ENCODE data around the gene CRB3. TPM values are rescaled to one million over a fixed set of nuclear protein-coding genes. Genes with fewer than 3 reads are reported as not detected.

CRB3 gene
- total and polyA plus RNA-seq, 9 of the 15 experiments (the other 6 are each of a cell fraction or from before 2014, with no cell fraction given), result 0.49 TPM; not detected in 8

DNA sequence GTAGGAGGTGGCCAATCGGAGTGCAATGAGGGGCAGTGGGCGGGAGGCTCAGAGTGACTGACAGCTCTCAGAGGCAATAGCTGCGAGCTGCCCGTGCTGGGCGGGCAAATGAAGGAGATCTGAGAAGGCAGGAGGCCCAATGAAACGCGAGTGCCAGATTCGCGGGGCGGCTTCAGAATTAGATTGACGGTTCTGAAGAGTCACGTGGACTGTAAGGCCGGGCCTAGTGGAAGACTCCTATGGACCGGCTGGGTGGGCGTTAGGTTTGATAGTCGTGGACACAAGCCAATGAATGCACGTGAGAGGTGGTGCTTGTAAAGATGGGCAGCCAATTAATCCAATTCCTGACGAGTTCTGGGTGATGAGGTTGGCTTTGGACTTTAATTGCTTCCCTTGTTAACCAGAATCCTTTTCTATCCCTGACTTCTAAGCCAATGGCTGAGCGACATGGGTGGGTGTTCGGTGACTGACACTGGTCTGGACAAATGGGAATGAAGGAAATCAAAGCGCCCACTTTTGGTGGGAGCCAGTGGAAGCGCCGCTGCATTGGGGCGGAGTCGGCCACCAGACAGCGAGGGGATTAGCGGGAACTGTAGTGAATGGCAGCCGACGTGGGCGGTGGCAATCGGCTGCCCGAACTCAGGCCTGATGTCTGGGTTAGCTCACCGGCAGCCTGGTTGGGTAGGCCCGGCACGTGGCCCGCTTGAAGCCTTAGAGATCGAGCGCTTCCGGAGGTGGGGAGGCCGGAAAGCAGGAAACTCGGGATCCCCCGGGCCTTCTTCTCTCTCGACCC, 38.9 kb upstream of the CRB3 start (continued):
- TF ChIP-seq CTCFL (IDR thresholded peaks at IDR 0.05; ENCODE audit: borderline replicate concordance, insufficient read depth, low read depth, low read length, poor library complexity, severe bottlenecking) (no peak), TARDBP (IDR thresholded peaks at IDR 0.05) (no peak), SMAD4 (CRISPR knock-in tag; conservative IDR thresholded peaks at IDR 0.05) (peak; percentile 97), ZFP91 (CRISPR knock-in tag; IDR thresholded peaks at IDR 0.05) (no peak), EZH2 (IDR thresholded peaks at IDR 0.05; ENCODE audit: borderline replicate concordance, low read depth, low read length) (no peak), NR4A1 (CRISPR knock-in tag; IDR thresholded peaks at IDR 0.05) (peak; percentile 63; the same call in 1 of the 2 replicates), NR4A1 (tag; IDR thresholded peaks at IDR 0.05) (no peak), TCF3 (CRISPR knock-in tag; IDR thresholded peaks at IDR 0.05) (no peak; the same call in none of the 2 replicates), STAT5A (IDR thresholded peaks at IDR 0.05; ENCODE audit: borderline replicate concordance, low read length) (no peak), XRCC3 (IDR thresholded peaks at IDR 0.05) (no peak), MAZ (CRISPR knock-in tag; conservative IDR thresholded peaks at IDR 0.05 in 1 of 2, IDR thresholded peaks at IDR 0.05 in 1 of 2) (peak in 1 of 2 experiments; percentile 88; a peak in 2 of 4 replicates), ATF2 (CRISPR knock-in tag; IDR thresholded peaks at IDR 0.05) (no peak), HNRNPUL1 (IDR thresholded peaks at IDR 0.05; ENCODE audit: low read length) (no peak), MIER1 (IDR thresholded peaks at IDR 0.05; ENCODE audit: low read depth) (no peak), SAP30 (IDR thresholded peaks at IDR 0.05; ENCODE audit: borderline replicate concordance, insufficient read depth, low read depth, low read length, poor library complexity, severe bottlenecking) (no peak), ZBTB5 (IDR thresholded peaks at IDR 0.05) (no peak), PREB (CRISPR knock-in tag; IDR thresholded peaks at IDR 0.05) (no peak), ARHGAP35 (IDR thresholded peaks at IDR 0.05; ENCODE audit: partially characterized antibody) (no peak), CCNT2 (IDR thresholded peaks at IDR 0.05; ENCODE audit: borderline replicate concordance, extremely low read depth, insufficient read length, low read depth, low read length) (no peak)

Measured in K562 (cell line).